ENCODE results near the gene IGSF9B. TPM values are rescaled to one million over a fixed set of nuclear protein-coding genes. Genes with fewer than 3 reads are reported as not detected.

The IGSF9B gene
- total RNA-seq, 1 donor from 2014 or later, result 3.8 TPM

DNA sequence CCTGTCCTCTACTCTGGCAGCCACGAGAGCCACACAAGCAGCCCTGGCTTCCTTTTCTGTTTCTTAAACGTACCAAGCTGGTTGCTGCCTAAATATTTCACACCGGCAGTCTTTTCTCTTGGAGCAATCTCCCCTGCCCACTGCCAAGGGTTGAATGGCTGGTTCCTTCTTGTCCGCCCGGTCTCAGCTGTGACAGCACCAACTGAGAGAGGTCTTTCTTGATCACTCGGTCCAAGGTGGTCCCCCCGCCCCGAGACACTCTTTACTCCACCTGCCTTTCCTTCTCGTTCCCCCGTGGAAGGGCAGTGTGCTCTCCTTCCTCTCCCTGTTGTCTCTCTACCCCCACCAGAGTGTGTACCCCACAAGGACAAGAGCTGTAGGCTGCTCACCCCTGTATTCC, 33.7 kb upstream of the IGSF9B start:
- no peaks in the 10 kb centered on the region for H3K4me1 Mint-ChIP-seq (ENCODE audit: unreplicated experiment)
- no peak overlapping the region for H3K27ac Mint-ChIP-seq (ENCODE audit: unreplicated experiment)
- no peak for DNase-seq (ENCODE audit: extremely low spot score, unreplicated experiment)
- peaks cover 16% of the 10 kb centered on the region for H3K27me3 Mint-ChIP-seq (ENCODE audit: unreplicated experiment)
- TF ChIP-seq, protein P1, sequence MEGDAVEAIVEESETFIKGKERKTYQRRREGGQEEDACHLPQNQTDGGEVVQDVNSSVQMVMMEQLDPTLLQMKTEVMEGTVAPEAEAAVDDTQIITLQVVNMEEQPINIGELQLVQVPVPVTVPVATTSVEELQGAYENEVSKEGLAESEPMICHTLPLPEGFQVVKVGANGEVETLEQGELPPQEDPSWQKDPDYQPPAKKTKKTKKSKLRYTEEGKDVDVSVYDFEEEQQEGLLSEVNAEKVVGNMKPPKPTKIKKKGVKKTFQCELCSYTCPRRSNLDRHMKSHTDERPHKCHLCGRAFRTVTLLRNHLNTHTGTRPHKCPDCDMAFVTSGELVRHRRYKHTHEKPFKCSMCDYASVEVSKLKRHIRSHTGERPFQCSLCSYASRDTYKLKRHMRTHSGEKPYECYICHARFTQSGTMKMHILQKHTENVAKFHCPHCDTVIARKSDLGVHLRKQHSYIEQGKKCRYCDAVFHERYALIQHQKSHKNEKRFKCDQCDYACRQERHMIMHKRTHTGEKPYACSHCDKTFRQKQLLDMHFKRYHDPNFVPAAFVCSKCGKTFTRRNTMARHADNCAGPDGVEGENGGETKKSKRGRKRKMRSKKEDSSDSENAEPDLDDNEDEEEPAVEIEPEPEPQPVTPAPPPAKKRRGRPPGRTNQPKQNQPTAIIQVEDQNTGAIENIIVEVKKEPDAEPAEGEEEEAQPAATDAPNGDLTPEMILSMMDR (IDR thresholded peaks at IDR 0.05), result no peak
- no peaks in the 10 kb centered on the region for H3K9me3 Mint-ChIP-seq (ENCODE audit: unreplicated experiment)
- no peak overlapping the region for H3K4me3 Mint-ChIP-seq (ENCODE audit: unreplicated experiment)
- no peaks in the 10 kb centered on the region for H3K36me3 Mint-ChIP-seq (ENCODE audit: unreplicated experiment)

DNA sequence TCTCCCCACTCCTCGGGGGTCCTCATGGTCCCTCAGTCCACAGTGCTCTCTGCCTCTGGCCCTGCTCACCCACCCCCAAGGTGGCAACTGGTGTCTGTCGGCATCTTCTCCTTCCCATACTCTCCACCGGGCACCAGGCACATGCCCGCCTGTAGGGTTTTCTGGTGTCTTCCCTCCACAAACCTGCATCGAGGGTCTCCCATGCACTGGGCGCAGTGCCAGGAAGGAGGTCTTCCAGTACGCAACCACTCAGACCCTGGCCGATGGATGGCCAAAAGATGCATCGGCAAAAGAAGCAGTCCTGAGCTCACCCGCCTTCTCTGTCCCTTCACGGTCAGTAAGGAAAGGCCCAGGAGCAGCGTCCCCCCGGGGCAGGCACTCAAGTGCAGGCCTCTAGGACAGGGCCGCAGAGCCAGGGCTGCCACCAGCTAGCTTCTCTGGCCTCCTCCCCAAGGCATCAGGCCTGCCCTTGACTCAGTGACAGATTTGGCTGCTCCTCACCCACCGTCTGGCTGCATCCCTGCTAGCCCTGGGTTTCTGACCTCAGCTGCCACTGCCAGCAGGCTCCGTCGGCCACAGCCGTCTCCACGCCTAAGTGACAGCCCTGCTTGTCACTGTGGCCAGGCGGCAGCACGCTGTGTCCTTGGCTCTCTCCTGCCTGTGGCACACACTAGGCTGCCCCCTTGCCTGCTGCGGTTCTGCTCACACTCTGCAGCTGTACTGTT, 32.1 kb upstream of the IGSF9B start:
- H3K36me3 Mint-ChIP-seq (ENCODE audit: unreplicated experiment), result no peaks in the 10 kb centered on the region
- peaks cover 13% of the 10 kb centered on the region for H3K27me3 Mint-ChIP-seq (ENCODE audit: unreplicated experiment)
- TF ChIP-seq, protein P1 (IDR thresholded peaks at IDR 0.05), result no peak
- no peaks in the 10 kb centered on the region for H3K9me3 Mint-ChIP-seq (ENCODE audit: unreplicated experiment)
- no peak for DNase-seq (ENCODE audit: extremely low spot score, unreplicated experiment)
- H3K4me3 Mint-ChIP-seq (ENCODE audit: unreplicated experiment), result no peak overlapping the region
- no peaks in the 10 kb centered on the region for H3K4me1 Mint-ChIP-seq (ENCODE audit: unreplicated experiment)
- H3K27ac Mint-ChIP-seq (ENCODE audit: unreplicated experiment), result no peak overlapping the region

DNA sequence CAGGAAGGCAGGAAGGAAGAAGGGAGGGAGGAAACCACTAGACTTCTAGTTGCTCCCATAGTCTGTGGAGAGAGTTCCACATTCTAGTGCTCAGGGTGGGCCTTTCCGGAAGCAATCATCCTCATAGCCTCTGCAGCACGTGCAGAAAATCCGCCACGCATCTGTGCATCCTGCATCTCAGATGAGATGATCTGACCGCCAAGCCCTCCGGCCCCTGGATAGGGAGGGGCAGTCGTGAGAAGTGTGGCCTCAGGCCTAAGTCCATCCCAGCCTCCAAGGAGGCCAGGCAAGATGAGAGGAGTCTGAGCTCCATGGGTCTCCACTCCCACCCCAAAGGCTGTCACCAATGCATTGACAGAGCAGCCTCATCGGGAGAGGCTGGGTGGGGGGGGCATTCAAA, 30.4 kb upstream of the IGSF9B start:
- Mint-ChIP-seq H3K4me1 (ENCODE audit: unreplicated experiment) (no peaks in the 10 kb centered on the region), H3K27me3 (ENCODE audit: unreplicated experiment) (peaks cover 17% of the 10 kb centered on the region), H3K36me3 (ENCODE audit: unreplicated experiment) (no peaks in the 10 kb centered on the region), H3K9me3 (ENCODE audit: unreplicated experiment) (no peaks in the 10 kb centered on the region), H3K27ac (ENCODE audit: unreplicated experiment) (no peak overlapping the region), H3K4me3 (ENCODE audit: unreplicated experiment) (no peak overlapping the region)
- no peak for DNase-seq (ENCODE audit: extremely low spot score, unreplicated experiment)
- TF ChIP-seq, protein P1 (IDR thresholded peaks at IDR 0.05), result no peak

DNA sequence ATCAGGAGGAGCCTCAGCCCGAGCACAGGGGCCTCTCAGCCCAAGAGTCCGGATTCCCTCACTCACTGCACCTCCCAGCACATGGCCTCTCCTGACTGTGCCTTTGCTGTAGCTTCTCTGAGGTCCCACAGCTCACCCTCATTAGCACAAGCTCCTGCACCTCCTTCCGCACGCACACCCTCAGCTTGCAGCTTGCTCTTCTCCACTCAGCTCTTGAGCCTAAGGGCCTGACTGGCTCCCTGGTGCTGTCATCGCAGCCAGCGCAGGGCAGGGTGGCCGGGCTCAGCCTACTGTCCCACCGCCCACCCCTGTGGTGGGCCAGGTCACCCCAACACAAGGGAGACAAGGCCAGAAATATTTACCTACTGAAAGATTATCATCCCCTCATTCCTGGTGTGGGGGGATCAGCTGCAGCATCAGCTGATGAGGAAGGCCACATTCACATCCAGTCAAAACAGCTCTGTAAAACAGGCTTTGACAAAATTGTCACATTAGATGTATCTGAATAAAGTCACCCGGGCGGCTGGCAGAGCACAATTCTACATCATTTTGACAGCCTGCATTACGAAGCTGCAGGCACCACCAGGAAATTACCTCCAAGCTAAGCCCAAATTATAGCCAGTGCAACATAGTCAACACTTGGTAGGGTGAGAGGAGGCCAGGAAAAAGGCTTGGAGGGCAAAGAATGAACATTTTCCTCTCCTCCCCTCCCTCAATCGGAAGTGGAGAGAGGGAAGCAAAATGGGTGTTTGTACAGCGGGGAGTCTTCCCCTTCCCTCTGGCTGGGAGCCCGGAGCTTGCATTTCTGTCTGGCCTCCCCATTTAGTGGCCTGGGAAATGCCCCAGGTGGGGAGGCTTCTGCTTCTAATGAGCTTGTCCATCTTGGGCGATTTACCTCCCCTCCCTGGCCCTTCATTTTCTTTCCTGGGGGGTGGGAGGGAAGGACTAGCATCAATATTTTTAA, 29.5 kb upstream of the IGSF9B start:
- no peak for DNase-seq (ENCODE audit: extremely low spot score, unreplicated experiment)
- H3K36me3 Mint-ChIP-seq (ENCODE audit: unreplicated experiment), result no peaks in the 10 kb centered on the region
- no peaks in the 10 kb centered on the region for H3K9me3 Mint-ChIP-seq (ENCODE audit: unreplicated experiment)
- H3K27ac Mint-ChIP-seq (ENCODE audit: unreplicated experiment), result no peak overlapping the region
- H3K4me3 Mint-ChIP-seq (ENCODE audit: unreplicated experiment), result no peak overlapping the region
- H3K27me3 Mint-ChIP-seq (ENCODE audit: unreplicated experiment), result peaks cover 24% of the 10 kb centered on the region
- TF ChIP-seq, protein P1 (IDR thresholded peaks at IDR 0.05), result no peak
- no peaks in the 10 kb centered on the region for H3K4me1 Mint-ChIP-seq (ENCODE audit: unreplicated experiment)

DNA sequence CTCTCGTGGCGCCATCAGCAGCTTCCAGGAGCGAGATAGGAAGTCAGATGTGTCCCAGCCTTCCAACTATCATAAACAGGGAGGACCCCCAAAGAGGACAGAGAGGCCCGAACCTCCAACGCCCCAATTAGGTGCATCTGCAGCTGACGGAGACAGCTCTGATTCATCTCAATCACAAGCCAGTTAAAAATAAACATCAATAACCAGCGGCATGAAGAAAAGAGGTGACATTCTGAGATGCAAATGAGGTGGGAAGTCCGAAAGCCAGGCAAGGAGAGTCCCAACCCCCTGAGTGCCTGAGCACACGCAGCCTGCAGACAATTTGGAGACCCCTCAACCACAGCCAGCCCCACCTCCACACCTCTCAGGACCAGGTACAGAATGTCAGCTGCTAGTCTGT, 28.1 kb upstream of the IGSF9B start:
- TF ChIP-seq, protein P1 (IDR thresholded peaks at IDR 0.05), result no peak
- no peak overlapping the region for H3K27ac Mint-ChIP-seq (ENCODE audit: unreplicated experiment)
- H3K4me3 Mint-ChIP-seq (ENCODE audit: unreplicated experiment), result no peak overlapping the region
- H3K27me3 Mint-ChIP-seq (ENCODE audit: unreplicated experiment), result peaks cover 24% of the 10 kb centered on the region
- no peaks in the 10 kb centered on the region for H3K36me3 Mint-ChIP-seq (ENCODE audit: unreplicated experiment)
- no peaks in the 10 kb centered on the region for H3K9me3 Mint-ChIP-seq (ENCODE audit: unreplicated experiment)
- H3K4me1 Mint-ChIP-seq (ENCODE audit: unreplicated experiment), result no peaks in the 10 kb centered on the region
- no peak for DNase-seq (ENCODE audit: extremely low spot score, unreplicated experiment)

Measured in osteocyte (in vitro differentiated cells).